ENCODE measurements around the gene RAB3IL1.
"Not testable (repeated sequence)": the region's sequence is repeated elsewhere in the genome, so short reads cannot be mapped to it uniquely, and the experiment has no call there.

Gene RAB3IL1

GRCh38 chr11:61885166-61885778 lies 32.1 kb downstream of the RAB3IL1 start:
- no peak for DNase-seq (ENCODE audit: low read depth)

GRCh38 chr11:61883947-61884346 lies 33.4 kb downstream of the RAB3IL1 start:
- DNase-seq (ENCODE audit: low read depth), result no peak

- no peak for DNase-seq (ENCODE audit: low read depth)
Measured at GRCh38 chr11:61883327-61883726, 34.0 kb downstream of the RAB3IL1 start.

- DNase-seq (ENCODE audit: low read depth), result no peak
Measured at GRCh38 chr11:61882879-61883278, 34.5 kb downstream of the RAB3IL1 start.

- not testable (repeated sequence) for DNase-seq (ENCODE audit: low read depth)
Measured at GRCh38 chr11:61882267-61882666, 35.1 kb downstream of the RAB3IL1 start.

- DNase-seq (ENCODE audit: low read depth), result no peak
Measured at GRCh38 chr11:61881397-61881796, 36.0 kb downstream of the RAB3IL1 start.

- no peak for DNase-seq (ENCODE audit: low read depth)
Measured at GRCh38 chr11:61880454-61880853, 36.9 kb downstream of the RAB3IL1 start.

GRCh38 chr11:61880031-61880430 lies 37.3 kb downstream of the RAB3IL1 start:
- no peak for DNase-seq (ENCODE audit: low read depth)

GRCh38 chr11:61879152-61879551 lies 38.2 kb downstream of the RAB3IL1 start:
- no peak for DNase-seq (ENCODE audit: low read depth)

- DNase-seq (ENCODE audit: low read depth), result no peak
Measured at GRCh38 chr11:61875698-61876097, 41.7 kb downstream of the RAB3IL1 start.

- DNase-seq (ENCODE audit: low read depth), result no peak
Measured at GRCh38 chr11:61874853-61875252, 42.5 kb downstream of the RAB3IL1 start.

- no peak for DNase-seq (ENCODE audit: low read depth)
Measured at GRCh38 chr11:61874377-61874809, 43.0 kb downstream of the RAB3IL1 start.

GRCh38 chr11:61873588-61874376 lies 43.6 kb downstream of the RAB3IL1 start:
- no peak for DNase-seq (ENCODE audit: low read depth)

GRCh38 chr11:61872935-61873565 lies 44.3 kb downstream of the RAB3IL1 start:
- DNase-seq (ENCODE audit: low read depth), result no peak

GRCh38 chr11:61871158-61871597 lies 46.2 kb downstream of the RAB3IL1 start:
- DNase-seq (ENCODE audit: low read depth), result peak; percentile 22

- DNase-seq (ENCODE audit: low read depth), result no peak
Measured at GRCh38 chr11:61870541-61871031, 46.8 kb downstream of the RAB3IL1 start.

- DNase-seq (ENCODE audit: low read depth), result no peak
Measured at GRCh38 chr11:61869708-61870451, 47.5 kb downstream of the RAB3IL1 start.

GRCh38 chr11:61869429-61869707 lies 48.0 kb downstream of the RAB3IL1 start:
- no peak for DNase-seq (ENCODE audit: low read depth)

- DNase-seq (ENCODE audit: low read depth), result no peak
Measured at GRCh38 chr11:61868571-61869428, 48.6 kb downstream of the RAB3IL1 start.

- no peak for DNase-seq (ENCODE audit: low read depth)
Measured at GRCh38 chr11:61866958-61867343, 50.4 kb downstream of the RAB3IL1 start.

GRCh38 chr11:61866231-61866957 lies 51.0 kb downstream of the RAB3IL1 start:
- no peak for DNase-seq (ENCODE audit: low read depth)
